Measurements from ENCODE around the gene DSG3. TPM values are rescaled to one million over a fixed set of nuclear protein-coding genes. Genes with fewer than 3 reads are reported as not detected.
A peak's percentile ranks its signal among the peaks of the same experiment; 100 is the strongest.
"Not testable (repeated sequence)": the region's sequence is repeated elsewhere in the genome, so short reads cannot be mapped to it uniquely, and the experiment has no call there.

The DSG3 gene
- total RNA-seq, 1 experiment from 2014 or later: not detected

DNA sequence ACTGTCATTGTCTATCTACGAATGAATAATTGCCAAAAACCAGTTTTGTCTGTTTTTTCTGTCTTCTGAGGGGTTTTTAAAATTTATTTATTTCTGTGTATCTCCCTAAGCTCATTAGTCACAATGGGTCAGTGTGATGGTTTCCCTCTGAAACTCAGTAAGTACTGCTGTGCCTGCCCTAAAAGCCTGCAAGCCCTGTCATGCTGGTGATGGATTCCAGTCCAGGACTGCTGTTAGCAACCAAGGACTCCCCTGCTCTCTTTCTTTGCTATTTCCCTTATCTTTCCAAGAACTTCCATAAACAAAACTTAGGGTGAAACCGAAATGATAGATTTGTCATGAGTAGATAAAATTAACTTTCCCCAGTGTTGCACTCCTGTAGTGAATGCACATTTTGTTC lies 38.6 kb downstream of the DSG3 start:
- in situ Hi-C loops (cut with HindIII; ENCODE audit: low pct_unique_long_range_greater_than_20kb, low sequenced_read_pairs): no loop called here
- DNase-seq (ENCODE audit: low read depth): no peak

DNA sequence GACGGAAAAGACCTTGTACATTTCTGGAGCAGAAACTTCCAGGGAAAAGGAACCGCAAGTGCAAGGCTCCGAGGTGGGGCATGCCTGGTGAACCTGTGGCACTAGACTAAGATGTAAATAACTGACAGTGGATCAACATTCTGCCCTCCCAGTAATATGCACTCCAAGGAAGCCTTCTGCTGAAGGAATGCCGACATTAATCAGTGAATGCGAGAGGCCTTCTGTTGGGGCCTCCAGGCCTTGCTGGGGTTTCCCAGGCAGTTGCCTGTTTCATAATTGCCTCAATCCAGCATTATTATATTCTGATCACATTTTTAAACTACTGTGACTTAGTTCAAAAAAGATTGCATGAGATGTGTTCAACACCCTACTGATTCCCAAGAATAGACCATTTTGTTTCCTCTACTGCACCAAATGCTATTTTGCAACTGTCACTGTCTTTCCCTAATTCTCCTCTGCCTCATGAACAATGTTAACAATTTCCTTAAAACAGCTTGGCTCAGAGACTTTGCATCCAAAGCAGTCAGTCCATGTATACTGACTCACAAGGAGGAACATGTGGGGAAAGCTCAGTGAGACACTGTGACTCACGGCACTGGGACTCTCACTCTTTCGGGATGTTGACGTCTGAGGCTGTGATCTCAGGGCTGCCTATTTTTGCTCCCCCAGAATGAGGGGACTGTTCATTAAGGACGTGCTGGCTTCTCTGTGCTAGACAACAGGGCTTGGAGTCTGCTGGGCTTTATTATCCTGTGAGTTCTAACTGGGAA lies 39.9 kb downstream of the DSG3 start:
- in situ Hi-C loops (cut with HindIII; ENCODE audit: low pct_unique_long_range_greater_than_20kb, low sequenced_read_pairs): no loop called here
- no peak for DNase-seq (ENCODE audit: low read depth)

DNA sequence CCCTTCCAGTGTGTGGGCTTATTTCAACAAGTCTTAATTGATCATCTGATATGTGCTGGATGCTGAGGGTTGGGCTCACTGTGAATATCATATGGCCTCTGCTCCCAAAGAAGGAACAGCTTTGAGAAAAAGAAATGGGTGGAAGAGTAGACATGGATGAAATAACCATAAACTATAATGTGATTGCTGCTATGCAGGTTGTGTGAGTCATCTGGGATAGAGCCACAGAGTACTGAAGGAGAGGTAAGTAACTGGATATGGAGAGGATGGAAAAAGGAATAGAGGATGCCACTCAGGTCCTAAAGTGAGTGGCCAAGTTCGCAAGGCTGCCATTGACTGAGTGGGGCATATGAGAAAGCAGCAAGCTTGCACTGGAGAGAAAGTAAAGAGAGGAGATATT lies 41.8 kb downstream of the DSG3 start:
- no peak for DNase-seq (ENCODE audit: low read depth)
- in situ Hi-C loops (cut with HindIII; ENCODE audit: low pct_unique_long_range_greater_than_20kb, low sequenced_read_pairs): no loop called here

DNA sequence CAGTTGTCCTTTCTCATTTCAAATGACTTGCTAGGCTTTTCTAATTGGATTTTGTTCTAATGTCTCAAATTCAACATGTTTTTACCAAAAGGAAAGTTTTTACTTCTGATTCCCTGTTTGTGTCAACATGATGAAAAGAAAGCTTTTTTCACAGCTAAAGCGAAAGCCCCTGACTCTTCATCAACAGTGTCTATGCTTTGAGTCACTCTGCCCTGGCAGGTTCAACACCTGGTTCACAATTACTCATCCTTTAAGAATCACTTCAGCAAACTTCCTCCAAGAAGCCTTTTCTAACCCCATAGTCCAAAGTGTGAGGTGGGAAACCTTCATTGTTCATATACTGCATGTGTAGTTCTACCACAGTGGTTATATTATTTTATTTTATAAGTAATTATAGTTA lies 42.8 kb downstream of the DSG3 start:
- in situ Hi-C loops (cut with HindIII; ENCODE audit: low pct_unique_long_range_greater_than_20kb, low sequenced_read_pairs): no loop called here

DNA sequence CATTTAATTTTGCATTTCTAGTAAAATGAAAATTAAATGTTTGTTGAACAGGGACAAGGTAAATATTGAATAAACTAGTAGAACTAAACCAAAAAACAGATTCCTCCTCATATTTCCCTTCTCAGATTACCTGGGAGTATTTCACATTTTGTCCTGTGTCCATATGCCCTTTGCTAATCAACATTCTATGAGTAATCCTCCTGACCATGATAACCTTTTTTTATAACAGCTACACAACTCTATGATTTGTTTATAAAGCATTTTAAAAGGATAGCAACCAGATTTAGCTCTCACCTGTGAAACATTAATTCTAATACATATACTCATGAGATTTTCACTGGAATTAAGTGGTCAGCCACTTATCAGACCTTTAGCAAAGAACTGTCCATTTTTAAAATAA lies 43.3 kb downstream of the DSG3 start:
- no peak for DNase-seq (ENCODE audit: low read depth)
- in situ Hi-C loops (cut with HindIII; ENCODE audit: low pct_unique_long_range_greater_than_20kb, low sequenced_read_pairs): no loop called here

More for the DNA sequence above, 42.8 kb downstream of the DSG3 start:
- no peak for DNase-seq (ENCODE audit: low read depth)

DNA sequence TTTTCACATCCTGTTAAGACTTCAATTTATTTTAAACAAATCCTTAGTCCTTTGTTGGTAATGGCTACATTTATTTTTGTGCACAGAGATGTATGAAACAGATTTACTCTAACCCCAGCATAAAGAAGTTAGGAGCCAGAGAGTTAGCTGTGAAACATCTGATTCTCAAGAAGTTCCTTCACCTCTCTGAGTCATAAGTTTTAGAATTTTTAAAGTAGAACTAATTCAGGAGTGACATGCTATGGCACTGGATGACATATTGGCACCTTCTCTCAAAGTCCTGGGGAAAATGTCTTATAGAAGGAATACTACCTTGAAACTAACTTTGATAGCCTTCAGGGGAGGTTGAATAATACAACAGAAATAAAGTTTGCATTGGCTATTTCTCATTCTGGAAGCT lies 44.0 kb downstream of the DSG3 start:
- no peak for DNase-seq (ENCODE audit: low read depth)
- in situ Hi-C loops (cut with HindIII; ENCODE audit: low pct_unique_long_range_greater_than_20kb, low sequenced_read_pairs): no loop called here

DNA sequence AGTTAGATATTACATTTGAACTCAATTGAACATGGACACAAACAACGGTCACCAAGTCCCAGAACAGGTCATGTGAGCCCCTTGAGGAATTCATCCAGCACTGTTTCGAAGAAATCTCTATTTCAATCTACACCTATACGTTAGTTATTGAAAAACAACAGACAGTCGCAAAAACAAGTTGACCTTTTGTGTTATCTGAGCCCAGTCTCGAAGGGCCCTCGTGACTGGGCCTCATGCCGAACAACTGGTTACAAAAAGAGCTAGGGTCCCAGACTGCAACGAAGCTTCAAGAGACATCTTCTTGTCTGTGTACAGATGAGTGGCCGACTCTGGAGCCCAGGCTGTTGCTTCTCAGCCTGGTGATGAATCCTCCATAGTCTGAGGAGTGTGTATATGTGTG lies 45.1 kb downstream of the DSG3 start:
- no peak for DNase-seq (ENCODE audit: low read depth)
- in situ Hi-C loops (cut with HindIII; ENCODE audit: low pct_unique_long_range_greater_than_20kb, low sequenced_read_pairs): no loop called here

DNA sequence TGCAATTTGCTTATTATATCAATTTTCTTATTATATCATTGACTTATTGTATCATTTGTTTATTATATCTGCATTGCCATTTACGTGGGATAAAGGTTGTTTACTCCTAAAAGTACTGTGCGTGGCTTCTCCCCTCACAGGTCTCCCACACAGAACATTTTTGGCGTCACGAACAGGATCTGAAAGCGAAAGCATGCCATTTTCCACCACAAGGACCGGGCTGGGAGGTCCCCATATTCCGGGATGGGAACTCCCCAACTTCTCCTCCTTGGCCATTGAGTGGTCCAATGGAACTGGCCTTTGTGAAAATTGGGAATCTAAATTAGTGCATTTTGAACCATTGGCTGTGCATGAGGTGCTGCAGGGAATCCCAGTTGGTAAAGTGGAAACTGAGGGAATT lies 45.6 kb downstream of the DSG3 start:
- in situ Hi-C loops (cut with HindIII; ENCODE audit: low pct_unique_long_range_greater_than_20kb, low sequenced_read_pairs): no loop called here

DNA sequence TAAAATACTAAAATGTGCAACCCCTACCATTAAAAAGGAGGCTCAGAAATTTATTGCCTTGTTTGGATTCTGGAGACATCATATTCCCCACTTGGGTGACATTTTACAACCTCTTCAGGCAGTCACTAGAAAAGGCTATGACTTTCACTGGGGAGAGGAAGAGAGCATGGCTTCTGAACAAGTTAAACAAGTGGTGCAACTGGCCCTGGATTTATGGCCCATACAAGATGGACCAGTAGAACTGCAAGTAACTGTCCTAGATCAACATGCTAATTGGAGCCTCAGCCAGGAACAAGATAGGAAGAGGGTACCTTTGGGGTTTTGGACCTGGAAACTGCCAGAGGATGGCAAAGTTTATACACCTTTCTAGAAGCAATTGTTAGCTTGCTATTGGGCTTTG lies 46.4 kb downstream of the DSG3 start:
- in situ Hi-C loops (cut with HindIII; ENCODE audit: low pct_unique_long_range_greater_than_20kb, low sequenced_read_pairs): no loop called here
- DNase-seq (ENCODE audit: low read depth): no peak

More for the DNA sequence above, 45.6 kb downstream of the DSG3 start:
- no peak for DNase-seq (ENCODE audit: low read depth)

DNA sequence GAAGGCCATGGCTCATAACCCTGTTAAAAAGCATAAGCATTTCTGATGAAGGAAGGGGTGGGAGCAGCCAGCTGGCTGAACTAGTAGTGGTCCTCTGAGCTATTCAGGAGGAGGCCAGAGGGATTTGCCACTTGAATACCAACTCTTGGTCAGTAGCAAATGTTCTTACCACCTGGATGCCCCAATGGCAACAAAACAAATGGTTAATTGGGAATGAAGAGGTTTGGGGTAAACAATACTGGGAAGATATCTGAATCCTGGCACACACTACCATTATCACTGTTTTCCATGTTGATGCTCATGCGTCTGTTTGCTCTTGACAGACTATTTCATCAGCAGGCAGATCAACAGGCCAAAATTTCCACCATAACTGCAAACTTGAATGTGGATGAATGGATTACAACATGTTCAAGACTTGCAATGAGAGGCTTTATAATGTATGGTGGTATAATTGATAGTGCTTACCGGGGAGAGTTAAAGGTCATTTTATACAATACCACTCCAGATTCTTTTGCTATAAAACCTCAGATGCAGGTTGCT lies 47.2 kb downstream of the DSG3 start:
- in situ Hi-C loops (cut with HindIII; ENCODE audit: low pct_unique_long_range_greater_than_20kb, low sequenced_read_pairs); DNase-seq (ENCODE audit: low read depth): not testable (repeated sequence)

DNA sequence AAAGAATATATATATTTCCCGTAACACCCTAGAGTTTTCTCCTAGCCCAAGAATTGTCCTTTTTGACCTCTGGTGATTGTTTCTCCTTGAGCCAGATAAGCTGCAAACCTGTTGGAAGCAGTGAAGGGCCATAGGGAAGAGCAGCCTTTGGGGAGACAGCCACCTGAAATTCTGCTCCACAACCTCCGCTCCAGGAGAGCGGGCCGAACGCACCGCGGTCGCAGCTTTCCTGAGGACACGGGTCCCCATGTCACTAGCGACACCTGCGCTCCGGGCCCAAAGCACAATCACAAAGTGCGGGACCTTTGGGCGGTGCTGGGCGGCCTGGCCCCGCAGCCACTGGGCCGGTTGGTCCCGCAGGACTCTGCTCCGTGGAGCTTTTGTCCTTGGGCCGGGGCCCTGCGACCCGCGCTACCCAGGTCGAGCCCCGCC lies 49.9 kb downstream of the DSG3 start:
- no peak for DNase-seq (ENCODE audit: low read depth)
- in situ Hi-C loops (cut with HindIII; ENCODE audit: low pct_unique_long_range_greater_than_20kb, low sequenced_read_pairs): no loop called here

DNA sequence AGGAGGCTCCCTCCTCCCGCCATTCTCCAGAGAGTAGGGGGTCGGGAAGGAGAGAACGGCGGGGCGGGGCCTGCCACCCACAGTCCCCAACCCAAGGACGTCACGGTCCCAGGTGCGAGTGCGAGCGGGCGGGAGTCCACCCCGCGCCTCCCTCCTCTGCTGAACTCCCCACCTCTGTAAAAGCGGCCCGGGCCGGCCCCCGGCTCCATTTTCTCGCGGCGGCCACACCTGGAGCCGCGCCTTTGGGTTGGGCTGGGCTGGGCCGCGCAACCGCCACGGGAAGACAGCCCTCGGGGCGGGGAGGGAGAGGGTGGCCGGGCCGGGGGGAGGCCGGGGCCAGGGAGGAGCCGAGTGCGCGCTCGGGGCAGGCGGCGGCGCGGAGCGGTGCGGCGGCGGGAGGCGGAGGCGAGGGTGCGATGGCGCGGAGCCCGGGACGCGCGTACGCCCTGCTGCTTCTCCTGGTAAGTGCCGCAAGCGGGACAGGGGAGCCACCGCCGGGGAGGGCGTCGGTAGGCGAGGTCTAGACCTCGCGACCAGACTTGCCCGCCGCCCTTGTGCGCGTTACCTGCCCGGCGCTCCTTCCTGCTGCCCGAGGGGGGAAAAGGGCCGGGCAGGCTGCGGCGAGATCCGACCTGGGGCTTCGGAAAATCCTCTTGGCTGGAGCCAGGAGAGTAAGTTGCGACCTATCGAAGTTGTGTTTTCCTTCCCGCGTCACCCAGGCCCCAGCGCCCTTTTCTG lies 50.5 kb downstream of the DSG3 start, which contains the start of gene DSG2:
Gene DSG2, plus strand, starts transcription at position 342 of the 738 bp plus-strand sequence. Its CDS starts 75 bp downstream, at position 417.
- in situ Hi-C loops (cut with HindIII; ENCODE audit: low pct_unique_long_range_greater_than_20kb, low sequenced_read_pairs): no loop called here
- DNase-seq (ENCODE audit: low read depth): peak; percentile 67

DNA sequence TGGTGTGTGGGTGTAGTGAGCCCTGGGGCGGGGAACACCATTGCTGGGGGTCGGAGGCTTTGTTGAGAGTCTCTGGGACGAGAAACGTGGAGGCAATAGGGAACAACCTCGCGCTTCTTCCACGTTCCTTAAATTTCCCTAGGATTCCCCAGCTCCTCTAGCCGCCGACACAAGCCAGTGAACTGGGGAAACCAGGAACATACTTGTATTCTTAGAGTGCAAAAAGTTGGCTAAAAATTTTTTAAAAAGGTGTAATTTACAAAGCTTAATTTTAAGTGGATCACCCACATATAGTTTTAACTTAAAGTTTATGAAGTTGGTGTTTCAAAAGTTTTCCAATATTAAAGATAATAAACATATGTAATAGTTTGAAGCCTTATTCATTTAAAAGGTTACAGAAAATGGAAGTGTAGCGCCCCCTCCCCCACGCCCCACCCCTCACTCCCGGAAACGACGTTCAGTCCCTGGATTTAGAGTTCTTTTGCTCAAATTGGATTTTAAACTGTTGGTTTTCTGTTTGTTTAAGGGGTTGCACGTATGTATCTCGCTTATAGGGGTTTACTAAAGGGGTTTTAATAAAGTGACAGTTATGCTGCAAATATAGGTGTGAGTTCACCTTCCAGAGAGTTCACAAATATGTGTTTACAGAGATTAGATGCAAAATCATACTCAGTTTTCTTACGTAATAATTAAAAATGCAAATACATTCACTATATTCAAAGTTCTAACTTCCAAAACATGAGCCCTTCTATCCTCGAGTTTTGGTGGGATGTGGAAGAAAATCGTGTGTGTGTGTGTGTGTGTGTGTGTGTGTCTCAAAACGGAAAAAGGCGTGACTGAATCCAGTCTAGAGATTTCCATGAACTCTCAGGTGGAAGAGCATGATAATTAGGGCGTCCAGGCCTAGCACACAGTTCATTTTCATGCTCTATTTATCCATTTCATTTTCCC lies 51.3 kb downstream of the DSG3 start:
- in situ Hi-C loops (cut with HindIII; ENCODE audit: low pct_unique_long_range_greater_than_20kb, low sequenced_read_pairs): no loop called here
- DNase-seq (ENCODE audit: low read depth): no peak

DNA sequence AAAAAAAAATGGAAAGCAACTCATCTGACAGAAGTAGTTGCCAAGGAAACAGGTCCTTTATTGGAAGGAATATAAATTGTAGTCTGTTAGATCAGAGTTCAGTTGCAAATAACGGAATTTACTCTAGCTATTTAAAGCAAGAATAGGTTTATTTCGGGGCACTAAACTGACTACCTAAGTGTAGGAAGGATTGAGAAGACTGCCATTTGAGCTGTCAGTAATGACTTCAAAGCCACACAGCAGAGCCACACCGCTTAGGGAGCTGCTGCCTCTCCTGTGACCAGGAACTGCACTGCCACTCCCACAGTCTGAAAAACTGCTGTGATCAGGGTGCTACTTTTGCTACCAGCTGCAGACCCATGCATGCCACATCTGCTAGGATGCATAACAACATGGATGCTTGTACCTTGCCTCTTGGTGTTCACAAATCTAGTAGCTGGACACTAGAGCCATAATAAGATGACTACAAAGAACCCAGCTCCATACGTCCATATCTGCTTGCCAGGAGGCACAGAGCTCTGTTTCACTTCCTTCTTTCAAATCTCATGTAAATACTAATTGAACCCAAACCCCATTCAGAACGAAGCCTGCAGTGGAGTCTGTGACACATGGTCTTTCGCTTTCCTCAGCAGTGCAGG lies 52.6 kb downstream of the DSG3 start:
- in situ Hi-C loops (cut with HindIII; ENCODE audit: low pct_unique_long_range_greater_than_20kb, low sequenced_read_pairs): loop anchor here (25.0 kb wide), 1 partner anchor 263 kb away; no protein-coding TSS in a partner anchor
- no peak for DNase-seq (ENCODE audit: low read depth)

DNA sequence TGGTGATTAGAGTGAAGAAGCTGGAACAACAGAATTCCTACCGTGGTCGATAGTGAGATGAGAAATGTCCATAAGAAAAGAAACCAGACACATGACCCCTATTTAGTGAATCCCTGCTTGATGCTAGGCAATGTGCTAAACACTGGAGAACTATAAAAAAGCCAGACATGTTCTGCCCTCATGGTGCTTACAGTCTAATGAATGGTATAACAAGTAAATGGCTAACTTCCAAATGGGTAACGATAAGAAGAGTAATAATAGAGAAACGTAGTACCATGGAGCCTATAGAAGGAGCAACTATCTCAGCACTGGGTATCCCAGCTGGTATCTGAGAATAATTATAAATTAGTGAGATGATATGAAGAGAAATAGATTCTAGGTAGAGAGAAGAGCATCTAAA lies 55.5 kb downstream of the DSG3 start:
- in situ Hi-C loops (cut with HindIII; ENCODE audit: low pct_unique_long_range_greater_than_20kb, low sequenced_read_pairs): loop anchor here (25.0 kb wide), 1 partner anchor 266 kb away; no protein-coding TSS in a partner anchor
- DNase-seq (ENCODE audit: low read depth): no peak

DNA sequence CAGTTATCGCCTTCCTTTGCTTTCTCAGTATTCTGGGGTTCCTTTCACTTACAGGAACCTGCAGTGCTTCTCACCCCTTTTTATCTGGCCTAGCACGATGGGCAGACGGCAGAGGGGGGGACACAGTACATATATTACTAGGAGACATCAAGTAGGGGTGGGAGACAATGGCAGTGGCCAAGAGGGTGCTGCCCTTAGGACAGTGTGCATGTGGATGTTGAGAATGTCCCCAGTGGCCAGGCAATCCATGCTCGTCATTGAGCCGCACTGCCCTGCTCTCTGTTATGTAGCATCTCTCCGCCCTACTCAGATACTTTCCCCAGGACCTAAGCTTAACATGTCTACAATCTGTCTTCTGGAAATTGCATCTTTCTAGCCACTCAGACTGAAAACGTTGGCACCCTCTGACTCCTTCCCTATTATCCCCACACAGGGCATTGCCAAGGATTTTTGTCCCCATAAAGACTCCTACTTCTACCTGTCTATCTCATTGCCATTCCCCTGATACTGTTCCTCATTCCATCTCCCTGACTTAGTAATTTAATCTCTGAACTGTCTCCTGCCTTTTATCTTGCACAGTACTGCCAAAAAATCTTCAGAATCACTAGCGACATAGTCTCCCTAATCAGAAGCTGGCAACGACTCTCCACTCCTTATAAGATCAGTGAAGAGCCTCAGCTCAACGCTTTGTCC lies 57.1 kb downstream of the DSG3 start:
- in situ Hi-C loops (cut with HindIII; ENCODE audit: low pct_unique_long_range_greater_than_20kb, low sequenced_read_pairs): loop anchor here (25.0 kb wide), 1 partner anchor 267 kb away; no protein-coding TSS in a partner anchor
- DNase-seq (ENCODE audit: low read depth): no peak

DNA sequence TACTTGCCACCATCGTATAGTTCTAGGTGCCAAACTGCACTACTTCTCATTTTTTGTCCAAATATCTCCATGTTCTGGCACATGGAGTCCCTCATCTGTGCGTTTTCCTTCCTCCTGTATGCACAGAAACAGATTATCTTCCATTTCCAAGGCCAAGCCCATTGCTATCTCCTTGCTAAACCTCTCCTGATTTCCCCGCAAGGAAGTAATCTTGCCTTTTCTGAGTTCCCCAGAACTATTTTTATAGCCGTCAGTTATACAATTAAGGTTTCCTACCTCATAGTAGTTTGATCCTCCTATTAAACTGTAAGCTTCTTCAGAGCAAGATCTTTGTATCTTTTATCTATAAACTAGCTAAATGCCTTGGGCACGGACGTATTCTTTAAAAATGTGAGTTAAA lies 57.6 kb downstream of the DSG3 start:
- in situ Hi-C loops (cut with HindIII; ENCODE audit: low pct_unique_long_range_greater_than_20kb, low sequenced_read_pairs): loop anchor here (25.0 kb wide), 1 partner anchor 268 kb away; no protein-coding TSS in a partner anchor
- DNase-seq (ENCODE audit: low read depth): no peak

Measured in Caki2 (cell line).